ENCODE measurements around the gene LYSMD2. TPM values are rescaled to one million over a fixed set of nuclear protein-coding genes. Genes with fewer than 3 reads are reported as not detected.

Gene LYSMD2
- total RNA-seq, 1 donor from 2014 or later, result 14.5 TPM

DNA sequence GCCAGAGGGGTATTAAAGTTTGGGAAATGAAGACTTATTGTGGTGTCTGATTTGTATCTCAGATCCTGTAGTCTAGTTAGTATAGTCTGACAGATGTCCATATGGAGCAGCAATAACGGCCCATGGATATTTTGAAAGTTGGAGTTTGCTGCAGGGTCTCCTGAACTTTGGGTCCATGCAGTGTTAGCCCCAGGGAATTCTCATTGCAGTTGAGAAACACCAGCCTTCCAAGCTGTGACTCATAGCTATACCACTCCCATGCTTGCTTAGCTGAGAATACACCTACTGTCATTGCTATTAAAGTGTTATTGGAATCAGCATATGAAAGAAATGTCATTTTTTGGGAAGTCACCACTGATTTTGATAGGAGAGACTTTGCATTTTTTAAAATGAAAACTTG, 43.2 kb upstream of the LYSMD2 start:
- Mint-ChIP-seq H3K27ac (ENCODE audit: unreplicated experiment) (no peak overlapping the region), H3K36me3 (ENCODE audit: low read depth, unreplicated experiment) (peaks cover 52% of the 10 kb centered on the region), H3K27me3 (ENCODE audit: unreplicated experiment) (peaks cover 1% of the 10 kb centered on the region), H3K4me1 (ENCODE audit: unreplicated experiment) (peaks cover 14% of the 10 kb centered on the region), H3K4me3 (ENCODE audit: unreplicated experiment) (peak overlapping the region; percentile 56), H3K9me3 (ENCODE audit: unreplicated experiment) (no peaks in the 10 kb centered on the region)
- no peak for DNase-seq (ENCODE audit: low spot score)
- TF ChIP-seq, protein P1, sequence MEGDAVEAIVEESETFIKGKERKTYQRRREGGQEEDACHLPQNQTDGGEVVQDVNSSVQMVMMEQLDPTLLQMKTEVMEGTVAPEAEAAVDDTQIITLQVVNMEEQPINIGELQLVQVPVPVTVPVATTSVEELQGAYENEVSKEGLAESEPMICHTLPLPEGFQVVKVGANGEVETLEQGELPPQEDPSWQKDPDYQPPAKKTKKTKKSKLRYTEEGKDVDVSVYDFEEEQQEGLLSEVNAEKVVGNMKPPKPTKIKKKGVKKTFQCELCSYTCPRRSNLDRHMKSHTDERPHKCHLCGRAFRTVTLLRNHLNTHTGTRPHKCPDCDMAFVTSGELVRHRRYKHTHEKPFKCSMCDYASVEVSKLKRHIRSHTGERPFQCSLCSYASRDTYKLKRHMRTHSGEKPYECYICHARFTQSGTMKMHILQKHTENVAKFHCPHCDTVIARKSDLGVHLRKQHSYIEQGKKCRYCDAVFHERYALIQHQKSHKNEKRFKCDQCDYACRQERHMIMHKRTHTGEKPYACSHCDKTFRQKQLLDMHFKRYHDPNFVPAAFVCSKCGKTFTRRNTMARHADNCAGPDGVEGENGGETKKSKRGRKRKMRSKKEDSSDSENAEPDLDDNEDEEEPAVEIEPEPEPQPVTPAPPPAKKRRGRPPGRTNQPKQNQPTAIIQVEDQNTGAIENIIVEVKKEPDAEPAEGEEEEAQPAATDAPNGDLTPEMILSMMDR (IDR thresholded peaks at IDR 0.05; ENCODE audit: unreplicated experiment), result no peak

DNA sequence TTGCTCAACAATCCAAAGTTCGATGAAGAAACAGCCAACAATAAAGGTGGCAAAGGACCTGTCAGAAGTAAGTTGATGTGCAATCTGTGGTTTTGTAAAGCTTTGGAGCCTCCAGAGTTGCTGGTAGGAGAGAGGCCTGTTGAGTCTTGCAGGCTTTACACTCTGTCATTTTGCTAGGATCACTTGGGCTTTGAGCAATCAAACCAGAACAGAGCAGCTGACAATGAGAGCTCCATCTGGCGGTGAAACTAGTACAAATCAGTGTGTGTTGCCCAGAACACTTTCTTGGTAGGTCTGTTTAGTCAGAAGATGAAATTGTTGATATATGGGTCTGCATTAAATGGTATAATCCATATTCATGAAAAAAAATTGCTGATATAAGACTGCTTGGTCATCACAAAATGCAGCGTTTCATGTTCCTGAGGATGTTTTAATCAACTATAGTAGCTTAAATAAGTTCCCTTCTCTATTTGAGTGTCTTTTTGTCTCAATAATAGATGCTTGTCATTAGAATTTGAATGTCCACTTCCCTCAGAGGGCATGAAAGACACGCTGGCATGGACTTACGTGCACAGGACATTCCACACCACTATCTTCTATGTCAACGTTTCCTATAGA, 39.6 kb upstream of the LYSMD2 start:
- no peak overlapping the region for H3K27ac Mint-ChIP-seq (ENCODE audit: unreplicated experiment)
- peaks cover 1% of the 10 kb centered on the region for H3K27me3 Mint-ChIP-seq (ENCODE audit: unreplicated experiment)
- H3K4me1 Mint-ChIP-seq (ENCODE audit: unreplicated experiment), result peaks cover 40% of the 10 kb centered on the region
- H3K4me3 Mint-ChIP-seq (ENCODE audit: unreplicated experiment), result no peak overlapping the region
- peaks cover 50% of the 10 kb centered on the region for H3K36me3 Mint-ChIP-seq (ENCODE audit: low read depth, unreplicated experiment)
- TF ChIP-seq, protein P1 (IDR thresholded peaks at IDR 0.05; ENCODE audit: unreplicated experiment), result peak; percentile 70
- DNase-seq (ENCODE audit: low spot score), result peak; percentile 69
- no peaks in the 10 kb centered on the region for H3K9me3 Mint-ChIP-seq (ENCODE audit: unreplicated experiment)

DNA sequence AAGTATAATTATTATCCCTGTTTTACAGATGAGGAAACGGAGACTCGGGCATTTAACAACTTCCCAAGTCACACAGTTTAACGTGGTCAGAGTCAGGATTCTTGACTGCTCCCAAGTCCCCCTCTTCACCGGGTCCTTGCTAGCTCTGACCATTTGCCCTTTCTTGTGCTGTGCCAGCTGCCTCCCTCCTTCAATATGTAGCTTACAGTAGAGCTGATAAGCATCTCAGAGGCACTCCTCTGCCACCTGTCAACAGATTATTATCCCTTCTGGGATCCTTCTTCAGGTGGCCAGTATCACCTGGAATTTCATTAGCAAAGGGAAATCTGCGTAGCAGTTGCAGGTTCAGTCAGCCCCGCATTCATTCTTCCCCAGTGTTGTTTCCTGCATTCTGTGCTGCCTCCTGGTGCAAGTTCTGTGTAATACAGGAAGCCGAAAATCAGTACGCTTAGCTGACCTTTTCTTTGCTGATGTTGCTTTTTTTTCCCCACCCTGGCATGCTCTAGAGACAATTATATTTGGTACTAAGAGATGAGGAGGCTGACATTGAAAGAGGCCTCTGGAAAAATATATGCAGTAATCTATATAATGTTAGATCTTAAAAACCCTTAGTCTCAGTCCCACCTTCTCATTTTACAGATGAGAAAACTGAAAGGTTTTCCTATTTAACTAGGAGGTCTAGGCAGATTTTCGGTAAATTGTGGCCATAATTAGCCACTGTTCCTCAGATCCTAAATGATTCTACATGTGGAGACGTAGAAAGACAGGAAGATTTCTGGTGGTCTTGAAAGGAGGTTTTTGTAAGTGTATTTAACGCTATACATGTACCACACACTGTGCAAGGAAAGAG, 38.7 kb upstream of the LYSMD2 start:
- H3K27ac Mint-ChIP-seq (ENCODE audit: unreplicated experiment), result peak overlapping the region; percentile 1
- H3K9me3 Mint-ChIP-seq (ENCODE audit: unreplicated experiment), result no peaks in the 10 kb centered on the region
- H3K27me3 Mint-ChIP-seq (ENCODE audit: unreplicated experiment), result peaks cover 1% of the 10 kb centered on the region
- DNase-seq (ENCODE audit: low spot score), result peak; percentile 71
- peaks cover 46% of the 10 kb centered on the region for H3K36me3 Mint-ChIP-seq (ENCODE audit: low read depth, unreplicated experiment)
- no peak overlapping the region for H3K4me3 Mint-ChIP-seq (ENCODE audit: unreplicated experiment)
- TF ChIP-seq, protein P1 (IDR thresholded peaks at IDR 0.05; ENCODE audit: unreplicated experiment), result peak; percentile 54
- H3K4me1 Mint-ChIP-seq (ENCODE audit: unreplicated experiment), result peaks cover 49% of the 10 kb centered on the region

DNA sequence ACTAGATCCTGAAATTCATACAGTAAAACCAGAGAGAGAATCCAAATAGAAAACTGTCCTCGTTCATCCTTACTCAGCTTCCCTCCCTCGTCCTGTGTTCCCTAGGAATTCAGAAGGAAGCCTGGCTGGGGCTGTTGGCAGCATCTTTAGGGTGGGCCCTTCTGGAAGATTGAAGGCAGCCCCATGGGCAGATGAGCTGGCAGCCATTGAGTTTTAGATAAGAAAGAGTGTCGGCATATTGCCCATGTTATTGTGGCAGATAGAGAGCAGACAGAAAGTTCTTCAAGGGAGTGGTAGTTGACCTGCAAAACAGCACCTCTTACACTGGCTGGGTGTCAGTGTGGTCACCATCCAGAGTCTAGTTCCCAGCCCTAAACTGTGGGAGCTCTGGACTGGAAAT, 37.5 kb upstream of the LYSMD2 start:
- peaks cover 44% of the 10 kb centered on the region for H3K36me3 Mint-ChIP-seq (ENCODE audit: low read depth, unreplicated experiment)
- TF ChIP-seq, protein P1 (IDR thresholded peaks at IDR 0.05; ENCODE audit: unreplicated experiment), result no peak
- H3K9me3 Mint-ChIP-seq (ENCODE audit: unreplicated experiment), result no peaks in the 10 kb centered on the region
- DNase-seq (ENCODE audit: low spot score), result no peak
- H3K27me3 Mint-ChIP-seq (ENCODE audit: unreplicated experiment), result peaks cover 4% of the 10 kb centered on the region
- H3K27ac Mint-ChIP-seq (ENCODE audit: unreplicated experiment), result no peak overlapping the region
- H3K4me1 Mint-ChIP-seq (ENCODE audit: unreplicated experiment), result peaks cover 59% of the 10 kb centered on the region
- H3K4me3 Mint-ChIP-seq (ENCODE audit: unreplicated experiment), result peak overlapping the region; percentile 35

DNA sequence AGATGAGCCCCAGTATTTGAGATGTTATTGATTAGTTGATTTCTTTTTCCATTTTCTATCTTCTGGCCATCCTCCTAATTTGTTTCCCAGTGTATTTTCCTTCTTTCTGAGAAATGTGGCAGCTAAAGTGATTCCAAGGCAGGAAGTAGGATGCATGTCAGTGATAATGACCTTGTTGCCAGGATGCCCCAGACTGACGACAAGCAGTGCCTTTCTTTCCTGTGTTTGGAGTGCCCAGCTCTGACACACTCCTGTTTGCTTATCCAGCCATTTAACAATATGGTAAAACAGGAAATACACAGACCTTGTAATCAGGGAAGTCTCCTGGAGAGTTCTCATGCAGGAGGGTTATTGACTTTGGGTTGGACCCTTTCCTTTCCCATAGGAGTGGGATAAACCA, 34.3 kb upstream of the LYSMD2 start:
- peak overlapping the region; percentile 94 for H3K27ac Mint-ChIP-seq (ENCODE audit: unreplicated experiment)
- peaks cover 76% of the 10 kb centered on the region for H3K4me1 Mint-ChIP-seq (ENCODE audit: unreplicated experiment)
- peaks cover 2% of the 10 kb centered on the region for H3K27me3 Mint-ChIP-seq (ENCODE audit: unreplicated experiment)
- peaks cover 52% of the 10 kb centered on the region for H3K36me3 Mint-ChIP-seq (ENCODE audit: low read depth, unreplicated experiment)
- DNase-seq (ENCODE audit: low spot score), result peak; percentile 8
- TF ChIP-seq, protein P1 (IDR thresholded peaks at IDR 0.05; ENCODE audit: unreplicated experiment), result no peak
- no peaks in the 10 kb centered on the region for H3K9me3 Mint-ChIP-seq (ENCODE audit: unreplicated experiment)
- H3K4me3 Mint-ChIP-seq (ENCODE audit: unreplicated experiment), result peak overlapping the region; percentile 22
